A549 (cell line): ENCODE data around the gene FLT3LG. TPM values are rescaled to one million over a fixed set of nuclear protein-coding genes. Genes with fewer than 3 reads are reported as not detected.

Experiments used
- ATAC-seq, 2 experiments: fragments of 200-7000 bp in 1 of 2; fragments of >200 bp in 1 of 2; cut with Nextera tagmentation in 1 of 2; cut with Tn5 transposase in 1 of 2; 3 replicates each; pipeline versions ENCODE4 v1.8.0 to v1.9.1; 2018 to 2020; ENCODE audit warnings: mild to moderate bottlenecking in 1 of 2, moderate library complexity in 1 of 2
- CTCF ChIA-PET: fragments of 300-600 bp; sonication (Branson Sonifier 250); formaldehyde crosslinking; extraction: SDS; loops from one replicate; lab custom pipeline; 2021; ENCODE audit warnings: antibody characterized with exemption, inconsistent platforms; lab: Yijun Ruan, JAX
- POLR2A ChIA-PET: fragments of 350-600 bp; formaldehyde crosslinking; extraction: SDS; loops from one replicate; lab custom pipeline; 2021; ENCODE audit warnings: antibody characterized with exemption, inconsistent platforms; lab: Yijun Ruan, JAX
- DNase-seq, 2 experiments: peaks; one replicate each; pipeline versions ENCODE4 v3.0.0 to v3.0.0-alpha.2; 2011 to 2016; ENCODE audit warnings: low read depth in 1 of 2, low spot score in 1 of 2
- FAIRE-seq: peaks from 2 replicates; lab custom pipeline; 2011; peaks lifted over from hg19 to GRCh38; lab: Jason Lieb, UNC
- H3K27ac ChIP-seq, 2 experiments: fragments of >200 bp; sonication (Bioruptor Twin); formaldehyde crosslinking; 3 replicates each; pipeline ENCODE4 v1.5.1; 2016 to 2017
- H3K4me1 ChIP-seq: fragments of >200 bp; sonication (Bioruptor Twin); formaldehyde crosslinking; 3 replicates; pipeline ENCODE4 v1.6.1; 2016
- H3K4me2 ChIP-seq: fragments of >200 bp; sonication (Bioruptor Twin); formaldehyde crosslinking; 3 replicates; pipeline ENCODE4 v1.6.1; 2016
- H3K4me3 ChIP-seq: fragments of >200 bp; sonication (Bioruptor Twin); formaldehyde crosslinking; 3 replicates; pipeline ENCODE4 v1.5.1; 2016
- H3K9me3 ChIP-seq: fragments of >200 bp; sonication (Bioruptor Twin); formaldehyde crosslinking; 3 replicates; pipeline ENCODE4 v1.6.1; 2016
- ATOH8 ChIP-seq: fragments of 250-450 bp; sonication (Bioruptor Pico); IDR thresholded peaks from 2 replicates; pipeline ENCODE4 v1.5.0; 2020; ENCODE audit warnings: low read depth, mild to moderate bottlenecking, moderate library complexity
- BCL3 ChIP-seq: fragments of >200 bp; sonication (Bioruptor Twin); formaldehyde crosslinking; IDR thresholded peaks from 3 replicates; pipeline ENCODE4 v1.6.1; 2016
- CBX2 ChIP-seq: fragments of 200-600 bp; sonication (generic); IDR thresholded peaks from 2 replicates; pipeline ENCODE4 v1.6.1; 2016; ENCODE audit warnings: low read depth, mild to moderate bottlenecking, borderline replicate concordance
- CHD2 ChIP-seq: fragments of 150-350 bp; IDR thresholded peaks from 2 replicates; pipeline ENCODE4 v1.6.1; 2014; ENCODE audit warnings: low read length; ENCODE audit not compliant: partially characterized antibody
- CTCF ChIP-seq: fragments of >200 bp; sonication (Bioruptor Twin); formaldehyde crosslinking; IDR thresholded peaks from 3 replicates; pipeline ENCODE4 v1.5.1; 2016
- EHMT2 ChIP-seq: fragments of 200-600 bp; sonication (generic); IDR thresholded peaks from 2 replicates; pipeline ENCODE4 v1.6.1; 2016; ENCODE audit warnings: antibody characterized with exemption, low read depth, mild to moderate bottlenecking, moderate library complexity
- ELK1 ChIP-seq: fragments of 150-350 bp; IDR thresholded peaks from 2 replicates; pipeline ENCODE4 v1.6.1; 2014; ENCODE audit warnings: low read depth, mild to moderate bottlenecking, low read length
- EP300 ChIP-seq, 2 experiments: fragments of >200 bp; sonication (Bioruptor Twin); formaldehyde crosslinking; IDR thresholded peaks; 2 replicates in 1 of 2; 3 replicates in 1 of 2; pipeline ENCODE4 v1.6.1; 2016 to 2017
- ESRRA ChIP-seq: fragments of 150-350 bp; IDR thresholded peaks from 2 replicates; pipeline ENCODE4 v1.6.1; 2014; ENCODE audit warnings: mild to moderate bottlenecking, low read length, borderline replicate concordance
- FOSL2 ChIP-seq, 2 experiments: fragments of 450-650 bp in 1 of 2; fragments of >200 bp in 1 of 2; sonication (Bioruptor Twin) in 1 of 2; formaldehyde crosslinking; IDR thresholded peaks; 2 replicates each; pipeline versions ENCODE4 v1.5.0 to v1.6.1; 2016 to 2020; ENCODE audit warnings: mild to moderate bottlenecking in 1 of 2, moderate library complexity in 1 of 2
- FOXS1 ChIP-seq: fragments of 250-450 bp; sonication (Bioruptor Pico); IDR thresholded peaks from 2 replicates; pipeline ENCODE4 v1.5.0; 2020; ENCODE audit warnings: mild to moderate bottlenecking, moderate library complexity
- HEYL ChIP-seq: fragments of 250-450 bp; sonication (Bioruptor Pico); IDR thresholded peaks from 2 replicates; pipeline ENCODE4 v1.8.0; 2021; ENCODE audit warnings: mild to moderate bottlenecking, moderate library complexity
- HOXB13 ChIP-seq: fragments of 250-450 bp; sonication (Bioruptor Pico); IDR thresholded peaks from 2 replicates; pipeline ENCODE4 v1.5.0; 2020; ENCODE audit warnings: low read depth, mild to moderate bottlenecking, moderate library complexity
- HOXB5 ChIP-seq: fragments of 250-450 bp; sonication (Bioruptor Pico); IDR thresholded peaks from 2 replicates; pipeline ENCODE4 v1.5.0; 2020; ENCODE audit warnings: mild to moderate bottlenecking, moderate library complexity
- JUN ChIP-seq, 2 experiments: fragments of >200 bp; sonication (Bioruptor Twin); formaldehyde crosslinking; IDR thresholded peaks; 2 replicates in 1 of 2; 3 replicates in 1 of 2; pipeline ENCODE4 v1.6.1; 2016 to 2017
- KDM5A ChIP-seq: fragments of 200-600 bp; sonication (generic); IDR thresholded peaks from 2 replicates; pipeline ENCODE4 v1.6.1; 2016; ENCODE audit warnings: antibody characterized with exemption, mild to moderate bottlenecking
- RAD21 ChIP-seq, 2 experiments: fragments of >200 bp in 1 of 2; sonication (Bioruptor Twin) in 1 of 2; formaldehyde crosslinking in 1 of 2; IDR thresholded peaks in 1 of 2; conservative IDR thresholded peaks in 1 of 2; 2 replicates in 1 of 2; 3 replicates in 1 of 2; pipeline ENCODE4 v1.6.1; 2012 to 2018; ENCODE audit warnings: inconsistent platforms in 1 of 2
- RCOR1 ChIP-seq: fragments of 150-350 bp; IDR thresholded peaks from 2 replicates; pipeline ENCODE4 v1.6.1; 2014; ENCODE audit warnings: antibody characterized with exemption, low read length, low read depth
- REST ChIP-seq: fragments of 200-600 bp; sonication (generic); IDR thresholded peaks from 2 replicates; pipeline ENCODE4 v1.6.1; 2016; ENCODE audit warnings: antibody characterized with exemption, mild to moderate bottlenecking, moderate library complexity
- USF2 ChIP-seq: fragments of 450-650 bp; IDR thresholded peaks from 2 replicates; pipeline ENCODE4 v1.6.1; 2014; ENCODE audit warnings: antibody characterized with exemption
- ZC3H11A ChIP-seq: fragments of 450-650 bp; IDR thresholded peaks from 2 replicates; pipeline ENCODE4 v1.6.1; 2014; ENCODE audit warnings: antibody characterized with exemption, mild to moderate bottlenecking
- ZNF302 ChIP-seq: fragments of 250-450 bp; sonication (Bioruptor Pico); IDR thresholded peaks from 2 replicates; pipeline ENCODE4 v1.9.0; 2021; ENCODE audit warnings: inconsistent platforms, mild to moderate bottlenecking, moderate library complexity
- WGBS: methylation state at CpG from one replicate; pipeline ENCODE4 v1.1.6; 2017; ENCODE audit errors: missing lambda C conversion rate; 5-methylcytosine and 5-hydroxymethylcytosine counted together
- polyA plus RNA-seq, 4 experiments: library from polyadenylated mRNA; depleted of rRNA in 3 of 4; stranded (reverse); fragments of >200 nt; fragmentation: RNase III in 1 of 4; extraction: RNeasy Plus Mini Kit Qiagen cat#74134 plus additional on column Dnase treatment in 1 of 4; gene quantifications; 2 replicates in 3 of 4; 3 replicates in 1 of 4; pipeline ENCODE4 v1.2.3, GENCODE V29; 2011 to 2017

The FLT3LG gene
- polyA plus RNA-seq, 2 of the 4 experiments (the other 2 are of a cell fraction): 0.58 to 0.99 TPM

GRCh38 chr19:49453013-49453756 is 20.8 kb upstream of the FLT3LG start, which contains the start of gene ALDH16A1 (continued):
- TF ChIP-seq CTCF (no peak), ESRRA (no peak), ATOH8 (CRISPR knock-in tag) (no peak), KDM5A (no peak), RCOR1 (no peak), HOXB5 (CRISPR knock-in tag) (0 out of 2 replicates have a peak, but pooled peaks have one; percentile 13), RAD21 (conservative IDR thresholded peaks at IDR 0.05 in 1 of 2, IDR thresholded peaks at IDR 0.05 in 1 of 2) (no peak), REST (peak; percentile 52), HEYL (CRISPR knock-in tag) (no peak), EHMT2 (no peak), ZC3H11A (no peak), BCL3 (peak; percentile 94; the same call in 2 of the 3 replicates), CBX2 (no peak), FOXS1 (CRISPR knock-in tag) (no peak), CHD2 (peak; percentile 74), FOSL2 (IDR thresholded peaks at IDR 0.05) (no peak), FOSL2 (CRISPR knock-in tag; IDR thresholded peaks at IDR 0.05) (no peak), ZNF302 (no peak)

- Histone ChIP-seq H3K4me2 (peak overlapping the region; percentile 89), H3K4me3 (peak overlapping the region; percentile 90), H3K4me1 (peaks cover 25% of the 10 kb centered on the region), H3K9me3 (no peaks in the 10 kb centered on the region), H3K27ac (peak overlapping the region; percentile 93 to 99)
- peak in 1 of 2 experiments; percentile 21; a peak in 3 of 6 replicates for ATAC-seq
- no peak for FAIRE-seq
- ChIA-PET POLR2A (interaction anchor here (0.5 to 1.5 kb wide), 22 partner anchors 11 to 304 kb away, joined by 3 to 11 read pairs (median 4); partner anchors contain the start of genes DKKL1, FLT3LG, PRMT1 and RPL13A), CTCF (interaction anchor here (1.0 to 19.0 kb wide), 6 partner anchors 18 to 117 kb away, joined by 3 to 244 read pairs (median 46); partner anchors contain the start of genes FLT3LG and KASH5)
- 38% methylated on average over 10 of the region's 10 CpGs for WGBS
- DNase-seq: no peak
- TF ChIP-seq ELK1 (no peak), EP300 (IDR thresholded peaks at IDR 0.05) (no peak), JUN (IDR thresholded peaks at IDR 0.05) (no peak; a peak in 1 of 5 replicates), RAD21 (conservative IDR thresholded peaks at IDR 0.05 in 1 of 2, IDR thresholded peaks at IDR 0.05 in 1 of 2) (no peak), USF2 (no peak), REST (no peak), ZC3H11A (no peak), HOXB13 (CRISPR knock-in tag) (no peak)
Observed at GRCh38 chr19:49453757-49454240, 20.2 kb upstream of the FLT3LG start.
